HG02885 (cell line): Measurements from ENCODE around the gene RAB4B.
"Not testable (repeated sequence)": the region's sequence is repeated elsewhere in the genome, so short reads cannot be mapped to it uniquely, and the experiment has no call there.

ENCODE experiments used
- ATAC-seq: cut with Tn5 transposase; IDR thresholded peaks from one replicate; pipeline ENCODE4 v1.9.1; 2021; ENCODE audit warnings: mild to moderate bottlenecking; ENCODE audit not compliant: unreplicated experiment, poor library complexity

The RAB4B gene, protein sequence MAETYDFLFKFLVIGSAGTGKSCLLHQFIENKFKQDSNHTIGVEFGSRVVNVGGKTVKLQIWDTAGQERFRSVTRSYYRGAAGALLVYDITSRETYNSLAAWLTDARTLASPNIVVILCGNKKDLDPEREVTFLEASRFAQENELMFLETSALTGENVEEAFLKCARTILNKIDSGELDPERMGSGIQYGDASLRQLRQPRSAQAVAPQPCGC

DNA sequence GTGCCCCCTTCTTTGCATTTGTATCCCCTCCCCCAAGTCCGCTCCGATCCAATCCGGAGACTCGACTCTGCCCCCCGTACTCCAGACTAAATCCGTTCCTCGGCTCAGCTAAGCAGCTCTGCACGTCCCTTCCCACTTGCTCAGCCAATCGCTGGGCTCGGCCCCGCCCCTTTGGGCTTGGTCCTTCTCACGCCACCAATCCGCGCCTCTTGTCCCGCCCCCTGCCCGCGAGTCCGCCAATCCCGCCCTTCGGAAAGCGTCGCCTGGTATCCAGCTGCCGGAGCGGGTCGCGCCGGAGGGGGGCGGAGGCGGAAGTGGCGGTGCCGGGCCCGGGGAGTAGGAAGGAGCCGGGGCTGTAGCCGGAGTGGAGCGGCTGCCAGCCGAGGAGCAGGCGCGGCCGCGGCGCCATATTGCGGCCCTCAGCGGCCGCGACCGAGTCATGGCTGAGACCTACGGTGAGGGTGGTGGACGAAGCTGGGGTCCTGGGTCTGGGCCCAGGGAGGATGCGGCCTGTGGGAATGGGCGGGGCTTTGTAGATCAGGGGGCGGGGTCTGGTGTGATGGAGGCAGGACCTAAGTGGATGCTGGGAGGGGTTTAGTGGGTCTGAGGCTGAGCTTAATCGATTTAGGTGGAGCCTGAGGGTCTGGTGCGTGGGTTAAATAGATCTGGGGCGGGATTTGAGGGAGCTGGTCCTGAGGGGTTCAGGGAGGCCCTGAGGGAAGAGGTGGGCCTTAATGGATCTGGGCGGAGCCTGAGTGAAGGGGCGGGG, at the start of gene RAB4B:
RAB4B (plus strand) TSS at position 311 of the 769 bp plus-strand sequence; CDS start at position 440, 129 bp downstream.
- peak; percentile 66 for ATAC-seq

DNA sequence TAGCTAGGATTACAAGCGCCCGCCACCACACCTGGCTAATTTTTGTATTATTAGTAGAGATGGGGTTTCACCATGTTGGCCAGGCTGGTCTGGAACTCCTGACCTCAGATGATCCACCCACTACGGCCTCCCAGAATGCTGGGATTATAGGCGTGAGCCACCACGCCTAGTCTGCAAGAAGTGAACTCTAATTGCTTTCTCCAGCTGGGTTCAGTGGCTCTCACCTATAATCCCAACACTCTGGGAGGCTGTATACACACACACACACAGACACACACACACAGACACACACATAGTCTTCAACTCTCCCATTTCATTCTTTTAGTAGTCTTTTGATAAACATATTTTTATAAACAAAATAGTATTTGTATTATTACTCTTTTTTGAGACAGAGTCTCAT, 48.0 kb upstream of the RAB4B start:
- ATAC-seq = not testable (repeated sequence)

DNA sequence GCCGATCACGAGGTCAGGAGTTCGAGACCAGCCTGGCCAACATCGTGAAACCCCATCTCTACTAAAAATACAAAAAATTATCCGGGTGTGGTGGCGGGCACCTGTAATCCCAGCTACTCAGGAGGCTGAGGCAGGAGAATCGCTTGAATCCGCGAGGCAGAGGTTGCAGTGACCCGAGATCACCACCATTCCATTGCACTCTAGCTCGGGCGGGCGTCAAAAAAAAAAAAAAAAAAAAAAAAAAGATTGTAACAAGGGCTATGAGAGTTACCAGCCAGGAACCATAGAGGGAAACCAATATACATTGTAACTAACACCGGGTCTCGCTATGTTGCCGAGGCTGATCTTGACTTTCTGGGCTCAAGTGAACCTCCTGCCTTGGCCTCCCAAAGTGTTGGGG, 45.7 kb upstream of the RAB4B start:
- not testable (repeated sequence) for ATAC-seq

DNA sequence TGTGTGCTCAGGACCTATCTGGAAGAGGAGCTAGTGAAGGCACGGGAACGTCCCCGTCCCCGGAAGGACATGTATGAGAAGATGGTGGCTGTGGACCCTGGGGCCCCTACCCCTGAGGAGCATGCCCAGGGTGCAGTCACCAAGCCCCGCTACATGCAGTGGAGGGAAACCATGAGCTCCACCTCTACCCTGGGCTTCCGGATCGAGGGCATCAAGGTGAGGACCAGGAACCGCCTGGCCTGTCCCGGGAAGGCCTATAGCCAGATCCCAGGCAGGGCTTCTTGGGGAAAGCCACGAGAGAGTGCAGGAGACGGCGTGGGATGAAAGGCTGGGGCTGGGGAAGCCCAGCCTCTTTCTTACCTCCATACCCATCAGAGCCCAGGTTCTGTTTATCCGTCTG, 44.9 kb upstream of the RAB4B start:
- no peak for ATAC-seq

DNA sequence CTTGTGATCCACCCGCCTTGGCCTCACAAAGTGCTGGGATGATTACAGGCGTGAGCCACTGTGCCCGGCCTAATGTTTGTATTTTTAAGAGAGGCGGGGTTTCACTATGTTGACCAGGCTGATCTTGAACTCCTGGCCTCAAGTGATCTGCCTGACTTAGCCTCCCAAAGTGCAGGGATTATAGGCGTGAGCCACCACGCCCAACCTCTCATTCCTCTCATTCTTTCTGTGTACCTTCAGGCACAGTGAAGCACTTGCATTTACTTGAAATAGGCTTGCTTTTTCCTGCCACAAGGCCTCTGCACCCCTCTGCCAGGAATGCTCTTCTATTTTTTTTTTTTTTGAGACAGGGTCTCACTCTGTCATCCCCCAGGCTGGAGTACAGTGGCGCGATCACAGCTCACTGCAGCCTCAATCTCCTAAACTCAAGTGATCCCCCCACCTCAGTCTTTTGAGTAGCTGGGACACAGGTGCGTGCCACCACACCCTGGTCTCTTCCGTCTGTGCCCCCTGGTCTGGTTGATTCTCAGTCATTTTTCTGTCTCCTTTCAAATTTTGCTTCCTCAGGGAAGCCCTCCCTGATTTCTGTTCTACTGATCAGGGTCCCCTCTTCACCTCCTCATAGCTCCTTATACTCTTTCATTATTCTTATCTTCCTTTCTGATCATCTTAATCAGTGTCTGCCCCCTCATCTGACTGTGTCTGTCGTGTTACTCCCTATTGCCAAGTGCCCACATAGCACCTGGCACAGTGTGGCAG, 42.9 kb upstream of the RAB4B start:
- no peak for ATAC-seq

DNA sequence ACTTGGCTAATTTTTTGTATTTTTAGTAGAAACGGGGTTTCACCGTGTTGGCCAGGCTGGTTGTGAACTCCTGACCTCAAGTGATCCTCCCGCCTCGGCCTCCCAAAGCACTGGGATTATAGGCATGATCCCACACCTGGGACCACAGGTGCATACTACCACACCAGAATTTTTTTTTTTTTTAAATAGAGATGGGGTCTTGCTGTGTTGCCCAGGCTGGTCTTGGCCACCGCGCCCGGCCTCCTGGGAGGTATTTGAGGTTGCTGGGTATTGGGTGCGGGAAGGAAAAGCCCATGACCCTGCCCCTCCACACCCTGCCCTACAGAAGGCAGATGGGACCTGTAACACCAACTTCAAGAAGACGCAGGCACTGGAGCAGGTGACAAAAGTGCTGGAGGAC, 41.4 kb upstream of the RAB4B start:
- no peak for ATAC-seq

DNA sequence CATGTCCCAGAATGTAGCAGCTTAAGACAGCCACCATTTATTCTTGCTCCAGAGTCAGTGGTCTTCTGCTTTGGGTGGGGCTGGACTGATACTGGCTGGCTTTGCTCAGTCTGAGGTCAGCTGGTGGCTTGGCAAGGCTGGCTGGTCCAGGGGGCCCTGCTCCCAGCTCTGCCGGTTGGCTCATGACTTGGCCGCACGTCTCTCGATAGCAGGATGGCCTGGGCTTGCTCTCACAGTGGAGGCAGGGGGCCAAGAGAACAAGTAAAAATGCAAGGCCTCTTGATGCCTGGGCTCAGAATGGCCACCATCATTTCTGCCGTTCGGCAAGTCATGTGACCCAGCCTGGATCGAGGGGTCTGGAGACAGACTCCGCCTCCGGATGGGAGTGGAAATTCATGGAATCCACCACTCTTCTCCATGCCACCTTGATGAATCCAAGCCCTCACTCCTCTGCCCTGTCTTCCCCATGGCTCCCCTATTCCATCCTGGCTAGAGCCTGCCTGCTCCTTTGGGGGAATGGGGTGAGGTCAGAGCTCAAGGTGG, 40.9 kb upstream of the RAB4B start:
- ATAC-seq = no peak

DNA sequence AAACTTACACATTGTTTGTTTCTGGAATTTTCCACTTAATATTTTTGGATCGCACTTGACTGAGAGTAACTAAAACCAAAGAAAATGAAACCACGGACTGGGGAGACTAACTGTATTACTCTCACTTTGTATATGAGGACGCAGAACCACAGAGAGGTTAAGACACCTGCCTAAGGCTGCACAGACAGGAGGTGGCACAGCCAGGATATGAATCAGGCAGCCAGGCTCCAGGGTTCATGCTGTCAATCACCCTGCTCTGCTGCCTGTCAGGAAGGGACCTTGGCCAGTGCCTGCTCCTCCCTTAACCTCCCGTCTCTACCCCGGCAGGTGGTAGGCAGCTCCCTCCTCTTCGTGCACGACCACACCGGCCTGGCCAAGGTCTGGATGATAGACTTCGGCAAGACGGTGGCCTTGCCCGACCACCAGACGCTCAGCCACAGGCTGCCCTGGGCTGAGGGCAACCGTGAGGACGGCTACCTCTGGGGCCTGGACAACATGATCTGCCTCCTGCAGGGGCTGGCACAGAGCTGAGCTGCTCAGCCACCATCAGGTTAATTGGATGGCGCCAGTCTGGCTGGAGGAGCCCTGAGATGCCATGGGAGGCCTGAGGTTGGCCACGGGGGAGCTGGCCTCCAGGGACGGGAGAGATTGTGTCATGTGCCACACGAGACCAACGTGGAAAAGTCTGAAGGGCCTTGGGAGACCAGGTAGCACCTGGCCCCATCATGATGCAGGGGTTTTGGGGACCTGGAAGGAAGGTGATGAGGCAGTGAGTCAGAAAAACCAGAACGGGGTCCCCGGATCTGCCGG, 38.8 kb upstream of the RAB4B start:
- no peak for ATAC-seq

DNA sequence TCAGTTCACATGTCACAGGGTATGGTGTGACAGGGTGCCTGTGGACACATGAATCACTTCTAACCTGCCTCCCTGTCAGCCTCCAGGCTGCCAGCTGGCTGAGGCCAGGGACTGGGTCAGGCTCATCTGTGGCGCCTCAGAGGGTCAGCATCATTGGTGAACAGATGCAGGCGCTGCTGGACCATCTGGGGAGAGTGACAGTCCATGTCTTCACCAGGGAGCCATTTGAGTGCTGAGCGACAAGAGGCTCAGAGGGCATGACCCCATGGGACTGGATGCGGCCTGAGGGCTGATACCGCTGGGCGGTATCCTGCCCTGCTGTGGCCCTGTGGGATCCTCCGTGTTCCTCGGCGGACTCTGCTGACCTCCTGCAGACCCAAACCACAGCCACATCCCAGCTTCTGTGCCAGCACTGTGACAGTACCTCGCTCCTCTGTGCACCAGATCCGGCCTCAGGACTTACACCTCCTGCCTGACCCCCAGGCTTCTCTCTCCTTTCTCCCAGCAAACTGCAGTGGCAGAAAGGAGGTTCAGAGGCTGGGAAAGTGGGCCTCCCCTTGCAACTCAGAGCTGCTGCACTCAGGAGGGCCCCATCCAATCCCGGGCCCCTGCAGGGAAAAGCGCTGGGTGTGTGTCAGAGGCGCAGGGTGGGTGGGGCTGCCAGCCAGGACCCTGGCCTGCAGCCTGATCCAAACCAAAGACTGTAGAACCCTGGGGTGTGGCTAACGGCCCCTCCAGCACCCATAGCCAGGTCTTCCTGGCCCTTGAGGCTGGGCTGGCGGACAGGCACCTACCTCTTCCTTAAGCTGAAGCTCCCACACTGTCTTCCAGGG, 38.0 kb upstream of the RAB4B start:
- ATAC-seq = no peak

DNA sequence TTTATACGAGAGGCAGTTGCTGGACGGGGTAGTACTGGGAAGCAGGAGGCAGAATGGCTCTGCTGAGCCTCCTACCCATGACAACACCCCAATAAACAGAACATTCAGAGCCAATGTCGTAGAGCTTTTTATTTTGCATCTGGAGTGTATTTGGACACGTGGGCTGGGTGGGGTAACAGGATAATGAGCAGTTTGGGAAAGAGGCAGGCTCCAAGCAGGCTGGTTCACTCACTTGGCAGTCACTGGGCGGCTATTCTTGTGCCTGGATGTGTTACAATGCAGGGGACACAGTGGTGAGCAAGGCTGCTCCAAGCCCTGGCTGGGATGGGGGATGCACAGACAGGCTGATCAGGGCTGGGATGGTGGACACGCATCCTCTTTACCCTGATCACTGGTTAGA, 37.3 kb upstream of the RAB4B start:
- ATAC-seq = no peak

DNA sequence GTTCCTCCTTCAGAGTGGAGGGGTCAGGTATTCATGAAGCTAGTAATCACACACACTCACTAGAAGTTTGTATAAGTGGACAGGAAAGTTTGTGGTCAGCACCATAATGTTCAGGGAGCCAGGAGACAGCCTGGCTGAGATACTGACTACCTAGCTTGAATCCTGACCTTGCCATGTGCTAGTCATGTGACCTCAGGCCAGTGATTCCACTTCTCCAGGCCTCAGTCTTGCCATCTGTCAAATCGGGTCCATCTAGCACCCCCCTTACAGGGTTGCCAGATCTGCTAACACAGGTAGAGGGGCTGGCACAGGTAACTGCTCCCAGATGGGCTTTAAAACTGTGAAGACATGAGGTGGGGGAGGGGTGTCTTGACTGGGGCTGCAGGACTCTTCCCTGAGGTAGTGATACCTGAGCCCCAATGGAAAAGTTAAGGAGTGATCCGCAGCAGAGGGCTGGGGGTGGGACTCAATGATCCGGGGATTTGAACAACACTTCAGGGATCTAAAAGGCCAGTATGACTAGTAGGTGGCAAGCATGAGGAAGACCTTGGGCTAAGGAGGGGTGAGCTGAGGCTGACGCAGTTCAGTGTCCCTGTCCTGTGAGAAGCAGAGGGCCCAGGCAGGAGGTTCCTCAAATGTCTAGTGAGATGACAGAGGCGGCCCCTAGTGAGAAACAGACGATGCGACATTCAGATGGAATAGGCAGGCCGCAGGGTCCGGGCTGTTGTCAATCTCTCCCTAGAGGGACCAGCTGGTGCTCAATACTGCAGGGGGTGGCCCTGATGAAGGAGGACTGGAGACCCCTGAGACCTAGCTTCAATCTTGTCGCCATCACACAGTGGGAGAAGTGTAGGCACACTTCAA, 36.3 kb upstream of the RAB4B start:
- no peak for ATAC-seq

DNA sequence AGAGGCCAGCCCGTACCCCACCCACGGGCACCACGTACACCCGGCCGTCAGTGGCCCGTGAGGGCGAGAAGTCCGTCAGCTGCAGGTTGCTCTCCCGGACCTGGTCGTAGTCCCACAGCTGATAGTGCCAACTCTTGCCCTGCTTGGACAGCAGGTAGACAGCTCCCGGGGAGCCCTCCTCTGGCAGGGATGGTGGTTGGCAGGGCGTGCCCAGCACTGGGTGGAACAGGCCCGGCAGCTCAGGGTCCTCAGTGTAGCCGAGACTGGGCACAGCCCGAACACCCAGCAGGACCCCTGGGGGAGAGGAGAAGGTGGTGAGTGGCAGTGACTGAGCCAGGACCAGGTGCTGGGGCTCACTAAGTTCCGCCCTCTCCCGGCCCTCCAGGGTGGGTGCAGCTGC, 35.6 kb upstream of the RAB4B start:
- ATAC-seq = no peak

DNA sequence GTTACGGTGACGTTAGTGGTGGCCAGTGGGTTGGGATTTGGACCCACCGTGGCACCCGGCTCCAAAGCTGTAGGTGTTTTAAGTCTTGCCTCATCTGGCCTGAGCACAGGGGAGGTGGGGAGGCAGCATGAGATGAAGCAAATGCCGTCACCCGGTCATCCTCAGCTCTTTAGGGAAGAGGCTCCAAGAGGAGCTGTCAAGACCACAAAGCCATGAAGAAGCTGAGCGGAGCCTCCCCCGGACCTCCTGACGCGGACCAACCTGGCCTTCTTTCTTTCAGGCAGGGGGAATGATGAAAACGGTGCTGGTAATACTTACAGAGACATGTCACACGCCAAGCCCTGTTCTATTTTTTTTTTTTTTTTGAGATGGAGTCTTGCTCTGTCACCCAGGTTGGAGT, 35.2 kb upstream of the RAB4B start:
- no peak for ATAC-seq

DNA sequence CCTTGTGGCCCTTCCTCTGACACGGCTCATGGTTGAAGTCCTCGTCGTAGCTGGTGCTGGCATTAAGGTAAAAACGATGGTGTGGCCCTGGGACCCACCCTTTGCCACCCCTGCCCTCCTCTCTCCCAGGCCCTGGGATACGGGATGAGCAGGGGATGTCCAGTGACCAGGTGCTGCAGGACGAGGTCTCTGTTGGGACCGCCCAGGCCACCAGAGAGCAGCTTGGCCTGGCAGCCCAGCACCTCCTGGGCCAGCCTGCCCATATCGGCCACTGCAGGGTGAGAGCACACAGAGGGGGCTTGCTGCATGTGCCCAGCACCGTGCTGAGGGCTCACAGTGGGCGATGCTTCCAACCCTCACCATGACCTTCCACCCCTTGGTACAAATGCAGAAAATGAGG, 34.1 kb upstream of the RAB4B start:
- ATAC-seq = no peak

DNA sequence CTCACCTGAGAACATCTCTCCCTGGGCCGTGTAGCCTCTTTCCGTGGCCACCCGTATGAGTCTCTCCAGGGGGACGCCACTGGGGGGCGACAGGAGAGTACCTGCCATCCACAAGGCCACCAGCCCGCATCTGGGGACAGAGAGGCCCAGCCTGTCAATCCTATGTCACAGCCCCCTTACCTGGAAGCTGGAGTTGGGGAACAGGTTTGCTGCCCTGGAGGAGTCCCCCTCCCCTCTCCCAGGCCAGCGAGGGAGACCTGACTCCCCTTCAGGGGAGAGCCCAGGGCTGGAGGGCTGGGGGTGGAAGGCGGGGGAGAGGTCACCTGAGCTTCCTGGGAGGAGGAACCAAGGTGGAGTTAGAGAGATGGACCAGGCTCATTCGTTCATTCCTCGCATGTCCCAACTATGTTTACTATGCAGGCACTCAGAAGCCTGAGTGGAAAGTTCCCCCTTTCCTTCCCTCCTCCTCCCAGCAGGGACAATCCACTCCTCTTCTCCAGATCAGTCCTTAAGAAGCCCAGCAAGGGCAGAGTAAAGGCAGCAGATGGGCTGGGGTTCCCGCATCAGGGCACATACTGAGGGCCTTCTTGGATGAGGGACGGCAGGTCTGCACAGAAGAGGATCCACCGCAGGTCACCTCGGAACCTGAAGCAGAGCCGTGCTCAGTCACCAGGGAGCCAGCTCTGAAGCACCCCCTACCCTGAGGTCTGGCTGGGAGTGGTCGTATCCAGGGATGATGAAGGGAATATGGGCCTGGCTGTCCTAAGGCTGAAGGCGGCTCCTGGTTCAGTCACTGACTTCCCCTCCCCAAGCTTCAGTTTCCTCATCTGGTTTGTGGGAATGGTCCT, 33.3 kb upstream of the RAB4B start:
- ATAC-seq = no peak

DNA sequence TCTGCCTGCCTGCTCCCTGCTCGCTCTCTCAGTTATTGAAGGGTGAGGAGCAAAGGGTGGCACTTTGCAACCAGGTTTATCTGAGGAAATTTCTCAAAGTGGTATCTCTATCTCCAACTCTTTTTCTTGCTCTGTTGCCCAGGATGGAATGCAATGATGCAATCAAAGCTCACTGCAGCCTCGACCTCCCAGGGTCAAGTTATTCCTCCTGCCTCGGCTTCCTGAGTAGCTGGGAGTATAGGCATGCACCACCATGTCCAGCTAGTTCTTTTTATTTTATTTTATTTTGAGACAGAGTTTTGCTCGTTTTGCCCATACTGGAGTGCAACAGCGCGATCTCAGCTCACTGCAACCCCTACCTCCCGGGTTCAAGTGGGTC, 32.7 kb upstream of the RAB4B start:
- no peak for ATAC-seq

DNA sequence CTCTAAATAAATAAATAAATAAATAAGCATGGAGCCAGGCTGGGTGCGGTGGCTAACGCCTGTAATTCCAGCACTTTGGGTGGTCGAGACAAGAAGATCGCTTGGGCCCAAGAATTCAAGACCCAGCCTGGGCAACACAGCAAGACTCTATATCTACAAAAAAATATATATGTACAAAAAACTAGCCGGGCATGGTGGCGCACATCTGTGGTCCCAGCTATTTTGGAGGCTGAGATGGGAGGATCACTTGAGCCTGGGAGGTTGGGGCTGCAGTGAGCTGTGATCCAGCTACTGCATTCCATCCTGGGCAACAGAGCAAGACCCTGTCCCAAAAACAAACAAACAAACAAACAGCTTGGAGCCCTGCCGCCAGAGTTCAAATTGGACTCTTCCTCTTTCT, 30.5 kb upstream of the RAB4B start:
- ATAC-seq = no peak
